ENCODE data around the gene TPK1. TPM values are rescaled to one million over a fixed set of nuclear protein-coding genes. Genes with fewer than 3 reads are reported as not detected.

Gene TPK1
- total RNA-seq, 1 donor from 2014 or later = 2.2 TPM

- no peak for DNase-seq (ENCODE audit: low read depth)
- H3K4me3 ChIP-seq (ENCODE audit: low read depth, low read length) = no peak overlapping the region
- TF ChIP-seq, protein P1, sequence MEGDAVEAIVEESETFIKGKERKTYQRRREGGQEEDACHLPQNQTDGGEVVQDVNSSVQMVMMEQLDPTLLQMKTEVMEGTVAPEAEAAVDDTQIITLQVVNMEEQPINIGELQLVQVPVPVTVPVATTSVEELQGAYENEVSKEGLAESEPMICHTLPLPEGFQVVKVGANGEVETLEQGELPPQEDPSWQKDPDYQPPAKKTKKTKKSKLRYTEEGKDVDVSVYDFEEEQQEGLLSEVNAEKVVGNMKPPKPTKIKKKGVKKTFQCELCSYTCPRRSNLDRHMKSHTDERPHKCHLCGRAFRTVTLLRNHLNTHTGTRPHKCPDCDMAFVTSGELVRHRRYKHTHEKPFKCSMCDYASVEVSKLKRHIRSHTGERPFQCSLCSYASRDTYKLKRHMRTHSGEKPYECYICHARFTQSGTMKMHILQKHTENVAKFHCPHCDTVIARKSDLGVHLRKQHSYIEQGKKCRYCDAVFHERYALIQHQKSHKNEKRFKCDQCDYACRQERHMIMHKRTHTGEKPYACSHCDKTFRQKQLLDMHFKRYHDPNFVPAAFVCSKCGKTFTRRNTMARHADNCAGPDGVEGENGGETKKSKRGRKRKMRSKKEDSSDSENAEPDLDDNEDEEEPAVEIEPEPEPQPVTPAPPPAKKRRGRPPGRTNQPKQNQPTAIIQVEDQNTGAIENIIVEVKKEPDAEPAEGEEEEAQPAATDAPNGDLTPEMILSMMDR (conservative IDR thresholded peaks at IDR 0.05; ENCODE audit: low read depth, low read length) = no peak
These were observed 312.2 kb downstream of the TPK1 start for GRCh38 chr7:144523621-144524020.

- TF ChIP-seq, protein P1 (conservative IDR thresholded peaks at IDR 0.05; ENCODE audit: low read depth, low read length) = no peak
- no peak overlapping the region for H3K4me3 ChIP-seq (ENCODE audit: low read depth, low read length)
- no peak for DNase-seq (ENCODE audit: low read depth)
These were observed 315.9 kb downstream of the TPK1 start for GRCh38 chr7:144519925-144520324.

GRCh38 chr7:144518360-144518759 is 317.5 kb downstream of the TPK1 start:
- TF ChIP-seq, protein P1 (conservative IDR thresholded peaks at IDR 0.05; ENCODE audit: low read depth, low read length) = no peak
- no peak for DNase-seq (ENCODE audit: low read depth)

DNA sequence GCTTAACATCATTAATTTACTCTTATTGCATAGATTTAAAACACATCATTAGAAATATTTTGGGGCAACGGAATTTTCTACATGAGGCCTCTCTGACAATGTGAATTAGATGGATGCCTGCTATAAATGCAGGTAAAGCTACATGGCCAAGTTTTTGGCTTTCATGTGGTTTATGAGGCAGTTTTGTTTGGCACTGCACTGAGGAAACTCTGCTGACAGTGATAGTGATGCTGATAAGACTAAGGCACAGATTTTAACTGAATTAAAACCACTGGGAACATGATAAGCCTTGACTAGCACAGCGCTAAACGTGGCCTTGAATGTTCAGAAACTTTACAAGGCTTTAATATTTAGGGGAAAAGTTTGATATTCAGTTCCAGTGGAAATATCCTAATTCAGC is 318.1 kb downstream of the TPK1 start:
- no peak for DNase-seq (ENCODE audit: low read depth)
- TF ChIP-seq, protein P1 (conservative IDR thresholded peaks at IDR 0.05; ENCODE audit: low read depth, low read length) = no peak
- H3K4me3 ChIP-seq (ENCODE audit: low read depth, low read length) = no peak overlapping the region

More at GRCh38 chr7:144518360-144518759, 317.5 kb downstream of the TPK1 start:
- H3K4me3 ChIP-seq (ENCODE audit: low read depth, low read length) = no peak overlapping the region

DNA sequence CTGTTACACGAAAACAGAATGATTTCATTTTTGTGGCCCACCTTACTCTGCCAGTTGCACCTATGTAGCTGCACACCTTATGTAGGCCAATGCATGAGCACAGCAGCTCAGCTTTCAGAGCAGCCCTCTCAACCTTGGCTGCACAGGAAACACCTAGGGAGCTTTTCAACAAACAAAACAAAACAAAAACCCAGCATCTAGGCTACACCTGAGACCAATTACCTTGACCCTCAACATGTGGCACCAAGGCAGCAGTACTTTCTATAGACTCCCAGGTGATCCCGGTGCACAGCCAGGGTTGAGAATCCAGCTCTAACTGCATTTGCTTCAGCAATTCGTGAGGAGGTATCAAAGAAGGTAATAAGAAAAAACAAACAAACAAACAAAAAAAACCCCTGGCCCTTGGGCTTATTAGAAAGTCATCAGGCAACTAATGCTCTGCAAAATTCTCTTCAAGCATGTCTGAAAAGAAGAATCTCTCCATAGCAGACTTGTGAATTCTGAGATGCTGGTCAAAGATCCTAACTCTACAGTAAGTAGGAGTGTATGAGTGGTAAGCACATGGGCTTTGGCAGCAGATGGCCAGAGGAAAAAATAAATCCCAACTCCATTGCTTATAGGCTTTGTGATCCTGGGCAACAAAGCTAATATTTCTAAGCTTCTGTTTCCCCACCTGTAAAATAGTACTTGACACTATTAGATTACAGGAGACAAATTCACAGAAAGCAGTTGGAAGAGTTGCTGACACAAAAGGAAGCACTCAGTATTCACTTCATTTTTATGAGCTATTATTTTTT is 318.9 kb downstream of the TPK1 start:
- TF ChIP-seq, protein P1 (conservative IDR thresholded peaks at IDR 0.05; ENCODE audit: low read depth, low read length) = no peak
- no peak for DNase-seq (ENCODE audit: low read depth)
- no peak overlapping the region for H3K4me3 ChIP-seq (ENCODE audit: low read depth, low read length)

- no peak overlapping the region for H3K4me3 ChIP-seq (ENCODE audit: low read depth, low read length)
- TF ChIP-seq, protein P1 (conservative IDR thresholded peaks at IDR 0.05; ENCODE audit: low read depth, low read length) = peak; percentile 67
- DNase-seq (ENCODE audit: low read depth) = no peak
These were observed 322.5 kb downstream of the TPK1 start for GRCh38 chr7:144513334-144513733.

GRCh38 chr7:144510621-144511020 is 325.2 kb downstream of the TPK1 start:
- H3K4me3 ChIP-seq (ENCODE audit: low read depth, low read length) = no peak overlapping the region
- DNase-seq (ENCODE audit: low read depth) = no peak
- TF ChIP-seq, protein P1 (conservative IDR thresholded peaks at IDR 0.05; ENCODE audit: low read depth, low read length) = no peak

All from epithelial cell of proximal tubule (primary cell).